Measurements from ENCODE around the gene OLFML2B.
"Not testable (repeated sequence)": the region's sequence is repeated elsewhere in the genome, so short reads cannot be mapped to it uniquely, and the experiment has no call there.

Gene OLFML2B

DNA sequence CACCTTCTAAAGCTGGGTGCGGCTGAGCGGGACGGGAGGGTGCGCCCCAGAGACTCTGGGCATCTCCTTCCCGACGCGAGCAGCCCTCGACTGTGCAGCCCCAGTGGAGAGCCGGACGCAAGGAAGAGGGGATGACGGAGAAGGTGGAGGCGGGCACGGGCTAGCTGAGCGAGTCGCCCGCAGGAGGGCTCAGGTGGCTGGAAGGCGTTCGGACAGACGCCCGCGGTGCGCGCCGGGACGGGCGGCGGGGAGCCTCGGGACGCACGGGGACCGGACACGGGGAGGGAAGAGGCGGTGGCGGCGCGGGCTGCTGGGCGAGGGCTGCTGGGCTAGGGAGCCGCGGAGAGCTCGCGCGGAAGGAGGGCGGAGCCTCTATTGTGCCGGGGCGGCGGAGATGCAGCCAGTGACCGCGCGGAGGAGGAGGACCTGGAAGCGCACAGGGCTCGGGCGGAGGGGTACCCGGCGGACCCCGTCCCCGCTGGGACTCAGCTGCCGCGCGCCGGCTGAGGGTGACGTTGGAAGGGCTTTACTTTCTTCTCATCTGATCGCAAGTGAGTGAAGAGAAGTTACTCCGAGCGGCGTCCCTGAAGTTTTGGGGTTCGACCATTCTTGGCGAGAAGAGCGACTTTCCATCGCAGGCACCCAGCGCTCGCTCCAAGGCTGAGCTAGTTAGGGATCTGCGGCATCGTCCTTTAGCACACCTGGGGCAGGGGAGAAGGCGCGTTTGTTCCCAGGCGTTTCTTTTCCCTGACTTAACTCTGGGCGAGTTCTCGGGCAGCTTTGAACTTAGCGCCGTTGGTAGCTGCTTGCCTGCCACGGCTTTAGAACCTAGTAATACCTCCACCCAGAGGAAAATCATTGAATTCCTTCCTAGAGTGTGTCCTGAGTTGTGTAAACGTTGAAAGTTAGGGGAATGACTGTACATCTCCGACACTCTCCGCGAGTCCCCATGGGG, at the start of gene OLFML2B:
OLFML2B (minus strand) TSS at position 323 of the 955 bp plus-strand sequence. CDS start 439 bp downstream, outside the sequence.
- DNase-seq = peak; percentile 37

DNA sequence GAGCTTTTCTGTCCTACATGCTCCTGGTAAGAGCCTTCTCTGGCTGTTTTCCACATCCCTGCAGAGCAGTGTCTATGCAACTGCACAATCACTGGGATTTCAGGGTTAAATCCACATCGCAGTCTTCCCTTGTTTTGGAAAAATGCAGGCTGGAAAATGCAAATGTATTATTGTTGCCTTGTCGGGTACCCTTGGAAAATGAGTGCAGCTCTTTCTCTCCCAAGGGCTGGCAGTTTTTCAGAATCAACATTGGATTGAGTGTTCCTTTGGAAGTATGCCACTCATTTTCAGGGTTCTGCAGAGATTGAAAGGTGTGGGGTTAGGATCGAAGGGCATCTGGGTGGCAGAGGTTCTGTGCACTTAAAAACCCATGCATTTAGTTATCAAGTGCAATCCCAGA, 49.1 kb upstream of the OLFML2B start:
- no peak for DNase-seq

DNA sequence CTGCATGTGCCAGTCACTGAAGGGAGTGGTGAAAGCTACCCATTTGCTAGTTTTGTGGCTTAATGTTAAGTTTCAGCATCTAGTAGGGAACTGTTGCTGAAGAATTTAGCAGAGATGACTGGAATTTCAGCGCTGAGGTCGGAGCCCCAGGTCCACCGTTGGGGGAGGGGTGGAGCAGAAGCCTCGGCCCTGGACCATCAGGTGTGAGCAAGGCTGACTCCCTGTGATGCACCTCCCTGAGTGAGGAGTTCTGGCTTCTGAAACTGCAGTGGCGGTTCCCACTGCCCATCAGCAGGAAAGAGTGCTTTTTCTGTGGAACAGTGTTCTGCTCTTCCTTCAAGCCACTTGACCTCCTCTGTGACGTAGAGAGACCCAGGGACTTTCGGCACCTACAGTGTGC, 47.2 kb upstream of the OLFML2B start:
- no peak for DNase-seq

DNA sequence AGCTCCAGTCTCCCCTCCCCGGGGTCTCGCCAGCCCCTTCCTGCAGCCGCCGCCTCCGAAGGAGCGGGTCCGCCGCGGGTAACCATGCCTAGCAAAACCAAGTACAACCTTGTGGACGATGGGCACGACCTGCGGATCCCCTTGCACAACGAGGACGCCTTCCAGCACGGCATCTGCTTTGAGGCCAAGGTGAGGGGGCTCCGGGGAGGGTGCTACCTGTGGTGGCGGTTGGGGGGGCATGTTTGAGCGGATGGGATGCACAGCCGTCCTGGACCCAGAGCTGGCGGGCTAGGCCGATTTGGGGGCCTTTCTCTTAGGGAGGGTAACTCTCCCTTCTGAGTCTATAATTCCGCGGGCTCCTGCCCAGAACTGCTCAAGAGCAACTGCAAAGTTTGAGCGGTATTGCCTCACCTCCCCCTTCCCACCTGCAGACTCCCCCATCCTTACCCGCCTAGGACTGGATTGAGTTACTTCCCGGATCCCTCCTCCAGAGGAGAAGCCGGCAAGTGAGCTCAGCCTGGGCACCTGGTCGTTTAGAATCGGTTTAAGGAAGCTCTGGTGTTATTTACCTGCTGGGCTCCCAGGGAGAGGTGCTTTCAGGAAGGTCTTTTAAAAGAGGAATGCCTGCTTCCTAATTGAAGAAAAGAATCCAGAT, 46.6 kb upstream of the OLFML2B start:
- no peak for DNase-seq

DNA sequence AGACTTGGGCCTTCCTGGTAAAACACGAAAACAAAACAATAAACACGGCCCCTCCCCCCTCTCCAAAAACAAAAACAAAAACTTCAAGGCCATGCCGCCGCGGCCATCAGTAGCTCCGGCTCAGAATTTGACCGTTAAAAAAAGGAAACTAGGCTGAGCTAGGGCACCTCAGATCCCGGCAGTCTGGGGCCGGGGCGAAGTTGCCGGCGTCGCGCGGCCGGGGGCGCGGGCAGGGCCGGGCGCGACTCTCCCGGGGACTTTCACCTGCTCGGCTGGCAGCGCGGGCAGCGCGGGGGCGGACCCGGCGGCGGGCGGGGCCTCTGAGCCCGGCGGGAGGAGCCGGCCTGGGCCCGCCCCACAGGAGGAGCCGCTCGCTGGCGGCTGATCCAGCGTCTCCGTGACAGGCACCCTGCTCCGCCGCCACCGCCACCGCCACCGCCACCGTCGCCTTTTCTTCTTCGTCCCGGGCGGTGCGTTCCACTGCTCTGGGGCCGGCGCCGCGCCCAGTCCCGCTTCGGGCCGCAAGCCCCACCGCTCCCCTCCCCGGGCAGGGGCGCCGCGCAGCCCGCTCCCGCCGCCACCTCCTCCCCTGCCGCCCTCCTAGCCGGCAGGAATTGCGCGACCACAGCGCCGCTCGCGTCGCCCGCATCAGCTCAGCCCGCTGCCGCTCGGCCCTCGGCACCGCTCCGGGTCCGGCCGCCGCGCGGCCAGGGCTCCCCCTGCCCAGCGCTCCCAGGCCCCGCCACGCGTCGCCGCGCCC, 45.8 kb upstream of the OLFML2B start, which contains the start of gene NOS1AP:
NOS1AP (plus strand) TSS at position 358 of the 760 bp plus-strand sequence. CDS start 487 bp downstream, outside the sequence.
- DNase-seq = peak; percentile 77

DNA sequence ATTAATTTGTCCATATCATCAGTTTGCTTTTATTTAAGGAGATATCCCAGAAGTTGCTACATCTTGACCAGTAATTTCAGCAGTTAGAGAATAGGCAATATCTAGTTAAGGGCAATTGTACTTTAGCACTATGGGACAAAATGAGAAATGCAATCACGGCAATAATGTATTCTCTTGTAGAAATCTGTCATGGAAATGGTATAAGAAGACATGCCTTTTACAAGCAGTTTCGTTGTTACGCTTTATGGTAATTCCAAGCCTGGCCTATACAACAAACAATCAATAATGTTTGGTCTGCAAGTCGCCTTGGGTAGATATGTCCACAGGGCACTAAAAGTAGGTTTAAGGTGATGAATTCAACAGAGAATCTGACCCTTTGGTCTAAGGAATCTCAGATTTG, 44.6 kb upstream of the OLFML2B start:
- DNase-seq = no peak

DNA sequence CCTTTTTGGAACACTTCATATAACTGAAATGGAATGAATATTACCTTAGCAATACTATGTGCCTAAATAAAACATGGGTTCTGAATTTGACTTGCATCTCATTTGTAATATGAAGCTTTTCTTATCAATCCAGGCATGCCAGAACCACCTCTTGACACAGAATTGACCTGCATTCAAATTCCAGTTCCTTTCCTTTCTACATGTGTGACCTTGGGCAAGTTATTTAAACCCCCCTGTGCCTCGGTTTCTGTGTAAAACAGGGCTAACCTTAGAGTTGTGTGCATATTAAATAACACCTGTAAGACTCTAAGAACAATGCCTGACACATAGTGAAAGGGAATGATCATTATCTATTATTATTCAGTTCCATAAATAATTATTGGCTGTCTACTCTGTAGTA, 43.8 kb upstream of the OLFML2B start:
- no peak for DNase-seq

DNA sequence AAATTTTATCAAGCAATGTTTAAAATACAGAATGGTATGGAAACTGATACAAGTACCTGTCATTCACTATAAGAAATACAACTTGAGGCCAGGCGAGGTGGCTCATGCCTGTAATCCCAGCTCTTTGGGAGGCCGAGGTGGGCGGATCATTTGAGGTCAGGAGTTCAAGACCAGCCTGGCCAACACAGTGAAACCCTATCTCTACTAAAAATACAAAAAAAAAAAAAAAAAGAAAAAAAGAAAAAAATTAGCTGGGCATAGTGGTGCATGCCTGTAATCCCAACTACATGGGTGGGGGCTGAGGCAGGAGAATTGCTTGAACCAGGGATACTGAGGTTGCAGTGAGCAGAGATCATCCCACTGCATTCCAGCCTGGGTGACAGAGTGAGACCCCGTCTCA, 43.2 kb upstream of the OLFML2B start:
- not testable (repeated sequence) for DNase-seq

DNA sequence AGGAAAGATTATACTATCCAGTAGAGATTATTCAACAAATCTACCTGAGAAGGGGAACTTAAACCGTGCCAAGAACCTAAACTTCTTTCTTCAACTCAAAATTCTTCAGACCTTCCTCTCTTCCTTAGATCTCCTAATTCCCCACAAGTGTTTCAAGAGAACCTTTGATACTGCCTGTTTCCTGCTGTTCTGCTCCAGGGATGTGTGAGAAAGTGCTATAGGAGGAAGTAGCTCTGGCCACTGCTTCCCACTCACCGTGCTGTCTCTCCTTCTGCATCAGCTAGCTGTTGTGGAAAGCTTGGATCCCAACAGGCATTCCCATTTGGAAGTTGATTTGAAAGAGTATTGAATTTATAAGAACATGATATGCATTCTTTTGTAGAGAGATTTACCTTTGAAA, 41.3 kb upstream of the OLFML2B start:
- DNase-seq = no peak

DNA sequence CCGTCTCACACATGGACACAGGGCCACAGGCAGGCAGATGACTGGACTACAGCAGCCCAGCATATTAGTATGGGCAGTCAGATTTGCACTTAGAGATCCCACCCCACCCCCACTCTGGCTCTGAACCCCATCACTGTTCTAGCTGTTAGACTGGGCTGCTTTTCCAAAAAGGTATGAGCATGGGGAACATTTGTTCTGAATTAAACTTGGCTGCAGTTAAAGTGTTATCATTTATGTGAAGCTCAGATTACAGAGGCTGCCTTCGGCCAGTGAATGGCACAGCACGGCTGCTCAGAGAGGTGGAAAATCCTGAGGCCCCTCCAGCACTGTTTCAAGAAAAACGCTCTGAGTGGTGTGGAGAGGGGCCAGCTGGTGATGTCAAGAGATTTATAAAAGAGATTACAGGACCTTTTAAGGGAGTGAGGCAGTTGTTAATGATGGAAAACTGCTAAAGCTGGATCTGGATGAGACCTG, 38.9 kb upstream of the OLFML2B start:
- no peak for DNase-seq

DNA sequence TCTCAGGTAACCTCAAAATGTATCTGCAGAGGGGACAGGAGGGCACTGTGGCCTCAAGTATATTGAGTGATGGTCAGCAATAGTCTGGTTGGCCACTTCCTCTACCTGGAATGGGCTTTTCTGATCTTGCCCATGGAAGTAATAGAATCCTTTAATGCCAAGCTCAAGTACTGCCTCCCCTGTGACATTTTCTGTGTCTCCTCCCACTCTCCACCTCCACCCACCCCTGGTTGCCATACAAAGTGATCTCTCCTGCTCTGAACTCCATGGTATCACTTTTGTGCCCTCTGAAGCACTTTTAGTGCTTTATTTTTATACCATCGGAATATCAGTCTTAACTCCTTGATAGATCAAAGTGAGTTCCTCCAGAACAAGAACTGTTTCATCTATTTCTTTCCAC, 36.6 kb upstream of the OLFML2B start:
- DNase-seq = no peak

DNA sequence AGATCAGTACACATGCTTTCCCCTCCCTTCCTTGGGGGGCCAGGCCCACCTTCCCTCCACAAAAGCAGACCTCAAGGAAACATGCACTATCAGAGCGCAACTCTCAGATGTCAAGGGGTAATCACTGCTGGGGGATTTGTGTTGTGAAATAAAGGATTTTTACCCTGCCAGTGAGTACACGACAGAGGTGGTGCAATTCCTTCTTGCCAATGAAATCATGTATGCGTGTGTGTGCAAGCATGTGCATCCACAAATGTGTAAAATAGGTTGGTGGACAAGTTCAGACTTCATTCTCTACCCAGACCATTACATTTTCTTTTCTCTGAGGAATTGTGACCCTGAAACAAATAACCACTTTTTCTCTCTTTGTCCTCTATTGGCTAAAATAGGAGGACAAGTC, 36.1 kb upstream of the OLFML2B start:
- no peak for DNase-seq

DNA sequence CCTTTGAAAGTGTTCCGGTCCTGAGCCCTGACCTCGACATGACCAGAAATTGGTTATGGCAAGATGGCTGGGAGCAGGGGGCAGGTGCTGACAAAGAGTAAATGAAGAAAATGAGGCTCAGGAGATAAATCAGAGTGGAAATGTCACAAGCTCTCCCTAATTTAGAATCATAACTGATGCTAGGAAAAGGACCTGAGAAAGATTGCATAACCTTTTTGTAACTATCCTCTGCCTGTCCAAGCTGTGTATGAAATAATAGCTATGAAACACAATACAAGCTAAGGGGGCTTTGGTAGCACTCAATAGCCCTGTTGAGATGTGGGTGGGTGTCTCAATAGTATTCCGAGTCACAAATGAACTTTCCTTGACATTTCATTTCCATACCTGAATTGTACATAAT, 32.9 kb upstream of the OLFML2B start:
- DNase-seq = no peak

DNA sequence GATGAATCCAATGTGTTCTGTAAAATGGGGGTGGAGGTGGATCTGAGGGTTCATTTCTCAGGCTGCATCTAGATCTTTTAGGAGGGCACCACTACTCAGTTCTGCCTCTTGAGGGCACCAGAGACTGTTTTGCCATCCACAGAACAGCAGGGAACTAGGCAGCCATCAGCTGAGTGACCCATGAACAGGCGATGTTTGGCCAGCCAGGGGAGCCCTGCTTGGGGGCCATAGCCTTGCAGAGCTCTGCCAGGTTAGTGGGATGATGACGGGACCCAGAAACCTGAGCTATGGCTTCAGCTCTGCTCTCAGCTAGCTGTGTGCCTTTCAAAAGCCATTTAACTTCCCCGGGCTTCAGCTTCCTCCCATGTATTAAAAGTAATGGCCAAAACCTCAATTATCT, 32.4 kb upstream of the OLFML2B start:
- DNase-seq = peak; percentile 64

DNA sequence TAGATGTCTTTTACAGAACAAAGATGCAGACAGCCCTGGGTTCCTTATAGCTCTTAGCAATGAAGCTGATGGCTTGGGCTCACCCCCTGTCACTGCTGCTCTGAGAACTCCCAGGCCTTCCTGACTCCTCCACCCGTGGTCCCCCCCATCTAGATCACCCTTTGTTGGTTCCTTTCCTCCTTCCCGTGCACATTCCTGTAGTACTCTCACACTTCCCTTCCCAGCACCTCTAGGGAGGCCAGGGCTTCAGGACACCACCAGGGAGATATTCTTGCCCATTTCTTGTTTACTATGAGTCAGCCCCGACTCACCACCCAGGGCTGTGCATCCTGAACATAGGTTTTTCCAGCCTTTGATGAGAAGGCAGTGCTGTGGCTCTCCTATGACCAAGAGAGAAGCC, 31.4 kb upstream of the OLFML2B start:
- DNase-seq = no peak

DNA sequence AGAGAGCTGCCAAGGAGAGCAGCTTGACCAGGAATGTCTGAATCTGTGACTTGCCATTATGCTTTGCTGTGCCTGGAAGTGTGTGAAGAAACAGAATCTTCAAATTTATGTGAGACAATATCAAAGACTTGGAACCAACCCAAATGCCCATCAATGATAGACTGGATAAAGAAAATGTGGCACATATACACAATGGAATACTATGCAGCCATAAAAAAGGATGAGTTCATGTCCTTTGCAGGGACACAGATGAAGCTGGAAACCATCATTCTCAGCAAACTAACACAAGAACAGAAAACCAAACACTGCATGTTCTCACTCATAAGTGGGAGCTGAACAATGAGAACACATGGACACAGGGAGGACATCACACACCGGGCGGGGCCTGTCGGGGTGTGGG, 30.3 kb upstream of the OLFML2B start:
- not testable (repeated sequence) for DNase-seq

DNA sequence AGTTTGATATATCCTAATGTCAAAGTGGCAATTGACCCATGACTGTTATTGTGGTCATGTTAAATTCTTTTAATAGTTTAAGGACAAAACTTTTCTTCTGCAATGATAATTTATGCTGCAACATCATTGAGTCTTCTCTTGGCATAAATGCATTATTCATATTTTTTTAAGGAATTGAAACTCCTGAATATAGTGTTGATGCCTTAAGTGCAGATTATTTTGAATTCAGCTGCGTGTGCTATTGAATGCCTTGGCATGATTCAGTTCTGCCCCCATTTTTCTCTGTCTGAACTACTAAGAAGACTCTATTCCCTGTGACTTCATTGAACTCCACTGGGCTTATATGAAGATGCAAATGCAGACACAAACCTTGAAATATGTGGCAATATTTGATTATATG, 23.3 kb upstream of the OLFML2B start:
- no peak for DNase-seq

DNA sequence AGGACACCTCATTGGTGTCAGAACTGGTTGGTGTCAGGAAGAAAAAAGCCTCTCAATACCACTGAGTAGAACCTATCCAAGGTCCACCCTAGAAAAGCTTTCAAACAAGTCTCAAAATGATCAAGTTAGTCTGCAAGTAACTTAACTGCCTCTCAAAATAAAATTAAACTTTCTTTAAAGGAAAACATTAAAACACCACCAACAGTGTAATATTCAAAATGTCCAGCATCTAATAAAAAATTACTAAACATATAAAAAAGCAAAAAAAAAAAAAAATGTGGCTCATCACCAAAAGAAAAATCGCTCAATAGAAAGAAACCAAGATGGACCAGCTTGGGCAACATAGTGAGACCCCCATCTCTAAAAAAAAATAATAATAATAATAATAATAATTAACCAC, 18.7 kb upstream of the OLFML2B start:
- DNase-seq = no peak

DNA sequence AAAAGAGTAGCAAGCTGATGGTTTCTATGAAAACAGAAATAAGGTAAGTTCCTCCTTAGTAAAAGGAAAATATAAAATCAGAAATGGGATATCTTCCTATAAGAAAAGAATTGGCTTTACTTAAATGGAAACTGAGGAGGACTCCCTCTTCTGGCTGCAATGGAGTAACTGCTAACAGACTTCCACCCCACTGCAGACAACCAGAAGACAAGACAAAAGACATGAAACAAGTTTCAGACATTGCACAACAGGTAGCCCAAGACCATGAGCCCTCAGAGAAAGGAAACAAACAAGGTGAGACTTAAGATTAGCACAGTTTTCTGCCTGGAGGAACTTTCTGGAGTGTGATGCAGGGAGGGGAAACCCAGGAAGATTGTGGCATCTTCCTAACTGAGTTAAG, 17.0 kb upstream of the OLFML2B start:
- no peak for DNase-seq

DNA sequence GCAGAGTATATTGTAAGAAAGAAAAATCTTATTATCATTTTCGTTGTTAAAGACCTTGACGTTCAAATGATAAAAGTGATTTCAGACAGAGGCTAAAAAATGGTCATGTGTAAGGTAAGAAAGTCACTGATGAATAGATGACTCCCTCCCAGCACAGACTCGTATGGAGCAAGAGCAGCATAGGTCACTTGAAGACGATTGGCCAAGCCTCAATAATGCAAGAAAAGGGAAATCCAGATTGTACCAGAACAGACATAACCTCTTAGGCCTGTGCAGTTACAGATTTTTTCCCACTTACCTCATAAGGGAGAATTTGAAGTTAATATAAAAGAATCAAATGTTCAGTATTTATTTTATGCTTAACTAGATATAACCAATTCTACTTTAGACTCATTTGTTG, 16.3 kb upstream of the OLFML2B start:
- no peak for DNase-seq

DNA sequence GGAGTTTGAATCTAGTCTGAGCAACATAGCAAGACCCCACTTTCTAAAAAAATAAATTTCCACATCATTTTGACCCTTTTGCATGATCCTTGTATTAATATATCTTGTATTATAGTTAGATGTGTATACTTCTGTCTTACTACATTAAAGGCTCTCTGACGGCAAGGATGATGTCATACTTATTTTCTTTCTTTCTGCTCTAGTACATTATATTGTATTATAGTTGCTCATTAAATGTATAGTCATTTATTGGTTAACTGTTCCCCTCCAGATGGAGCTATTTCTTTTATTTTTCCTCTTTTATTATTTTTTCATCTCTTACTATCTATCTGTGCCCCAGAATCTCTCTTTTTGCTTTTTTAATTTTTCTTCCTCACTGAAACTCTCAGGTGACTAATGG, 15.0 kb upstream of the OLFML2B start:
- no peak for DNase-seq

DNA sequence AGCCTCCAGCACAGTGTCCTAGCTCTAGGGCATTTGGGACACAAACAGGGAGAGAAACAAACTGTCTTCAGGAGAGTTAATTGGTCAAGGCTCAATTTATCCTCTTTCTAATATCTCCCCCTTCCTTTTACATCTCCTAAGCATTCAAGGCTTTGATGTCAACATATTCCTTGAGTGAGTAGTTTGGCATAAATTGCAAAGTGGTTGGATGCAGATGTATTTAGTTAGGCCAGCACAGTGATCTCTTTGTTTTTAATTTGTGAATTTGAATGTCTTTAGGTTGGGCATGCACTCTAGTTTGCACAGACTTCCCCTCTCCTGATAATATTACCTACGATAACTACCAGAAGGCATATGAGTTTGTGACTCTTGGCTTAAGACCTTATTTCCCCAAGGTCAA, 12.5 kb upstream of the OLFML2B start:
- DNase-seq = no peak

DNA sequence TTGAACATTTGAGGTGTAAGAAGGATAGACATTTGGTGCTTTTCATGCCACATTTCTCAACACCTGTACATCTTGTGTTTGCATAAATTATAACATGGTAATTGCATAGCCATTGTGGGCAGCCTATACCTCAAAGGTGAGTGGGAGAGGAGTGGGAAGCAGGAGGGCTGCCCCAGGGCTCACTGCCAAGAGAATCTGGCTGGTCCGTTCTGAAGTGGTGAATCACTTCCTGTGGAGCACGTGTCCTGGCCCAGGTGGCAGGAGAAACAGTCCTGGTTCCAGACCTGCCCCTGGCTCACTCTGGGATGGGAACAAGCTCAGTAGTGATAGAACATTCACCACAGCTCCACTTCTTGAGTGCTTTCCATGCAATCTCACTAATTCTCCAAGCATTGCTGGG, 11.6 kb upstream of the OLFML2B start:
- no peak for DNase-seq
